Glutamatergic neuron (in vitro differentiated cells): ENCODE data around the gene SPPL2B. TPM values are rescaled to one million over a fixed set of nuclear protein-coding genes. Genes with fewer than 3 reads are reported as not detected.
A peak's percentile ranks its signal among the peaks of the same experiment; 100 is the strongest.
"Not testable (repeated sequence)": the region's sequence is repeated elsewhere in the genome, so short reads cannot be mapped to it uniquely, and the experiment has no call there.

Experiments
- DNase-seq: peaks from one replicate; pipeline ENCODE4 v3.0.0; 2022
- H3K27ac Mint-ChIP-seq: one replicate; pipeline ENCODE4 v1.8.0; 2020; ENCODE audit warnings: mild to moderate bottlenecking, mixed read lengths, inconsistent platforms; ENCODE audit not compliant: unreplicated experiment
- H3K27me3 Mint-ChIP-seq: one replicate; pipeline ENCODE4 v1.8.0; 2020; ENCODE audit warnings: mild to moderate bottlenecking, moderate library complexity, mixed read lengths, inconsistent platforms; ENCODE audit not compliant: unreplicated experiment
- H3K36me3 Mint-ChIP-seq: one replicate; pipeline ENCODE4 v1.8.0; 2020; ENCODE audit warnings: mild to moderate bottlenecking, mixed read lengths, inconsistent platforms; ENCODE audit not compliant: unreplicated experiment
- H3K4me1 Mint-ChIP-seq: one replicate; pipeline ENCODE4 v1.8.0; 2020; ENCODE audit warnings: mild to moderate bottlenecking, low read depth, mixed read lengths, inconsistent platforms; ENCODE audit not compliant: unreplicated experiment
- H3K4me3 Mint-ChIP-seq: one replicate; pipeline ENCODE4 v1.8.0; 2020; ENCODE audit warnings: mild to moderate bottlenecking, mixed read lengths, inconsistent platforms; ENCODE audit not compliant: unreplicated experiment
- H3K9me3 Mint-ChIP-seq: one replicate; pipeline ENCODE4 v1.8.0; 2020; ENCODE audit warnings: mild to moderate bottlenecking, moderate library complexity, mixed read lengths, inconsistent platforms; ENCODE audit not compliant: unreplicated experiment
- total RNA-seq: library from RNA; stranded (reverse); fragmentation: NEBNext Ultra II Directional; extraction: Animal tissue kit (Norgen Biotek cat#: 25700); gene quantifications from one replicate; pipeline ENCODE4 v1.2.1, GENCODE V29; 2021; ENCODE audit not compliant: unreplicated experiment
- TF ChIP-seq, protein P1 (sequence below): fragments of 200-600 bp; sonication (generic); IDR thresholded peaks from one replicate; pipeline ENCODE4 v1.5.0; 2021; ENCODE audit not compliant: partially characterized antibody, unreplicated experiment

Gene SPPL2B
- total RNA-seq, 1 donor from 2014 or later: 166 TPM

DNA sequence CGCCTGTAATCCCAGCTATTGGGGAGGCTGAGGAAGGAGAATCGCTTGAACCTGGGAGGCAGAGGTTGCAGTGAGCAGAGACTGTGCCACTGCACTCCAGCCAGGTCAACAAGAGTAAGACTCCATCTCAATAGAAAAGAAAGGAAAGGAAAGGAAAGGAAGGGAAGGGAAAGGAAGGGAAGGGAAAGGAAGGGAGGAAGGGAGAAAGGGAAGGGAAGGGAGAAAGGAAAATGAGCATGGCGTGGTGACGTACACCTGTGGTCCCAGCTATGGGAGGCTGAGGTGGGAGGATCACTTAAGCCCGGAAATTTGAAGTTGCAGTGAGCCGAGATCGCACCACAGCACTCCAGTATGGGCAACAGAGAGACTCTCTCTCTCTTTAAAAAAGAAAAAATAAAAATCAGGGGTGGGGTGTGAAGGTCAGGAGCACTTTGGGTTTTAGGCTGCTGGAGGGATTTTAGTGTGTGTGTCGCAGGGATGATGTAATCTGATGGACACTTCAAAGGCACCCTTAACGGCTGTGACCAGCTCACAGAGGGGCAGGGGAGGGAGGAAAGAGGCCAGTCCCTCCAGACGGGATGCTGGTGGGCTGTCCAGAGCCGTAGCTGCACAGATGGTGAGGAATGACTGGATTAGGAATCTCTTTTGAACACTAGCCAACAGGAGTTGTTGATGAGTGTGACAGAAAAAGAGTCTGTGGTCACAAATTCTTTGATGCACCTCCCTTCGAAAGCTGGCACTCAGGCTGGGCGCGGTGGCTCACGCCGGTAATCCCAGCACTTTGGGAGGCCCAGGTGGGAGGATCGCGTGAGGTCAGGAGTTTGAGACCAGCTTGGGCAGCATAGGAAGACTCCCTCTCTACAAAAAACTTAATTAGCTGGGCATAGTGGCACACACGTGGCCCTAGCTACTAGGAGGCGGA, 59.1 kb downstream of the SPPL2B start:
- no peak overlapping the region for H3K4me3 Mint-ChIP-seq
- peak overlapping the region; percentile 87 for H3K27ac Mint-ChIP-seq
- peaks cover 2% of the 10 kb centered on the region for H3K27me3 Mint-ChIP-seq
- H3K36me3 Mint-ChIP-seq: no peaks in the 10 kb centered on the region
- peaks cover 8% of the 10 kb centered on the region for H3K4me1 Mint-ChIP-seq
- peak; percentile 38 for DNase-seq
- peaks cover 3% of the 10 kb centered on the region for H3K9me3 Mint-ChIP-seq
- TF ChIP-seq, protein P1, sequence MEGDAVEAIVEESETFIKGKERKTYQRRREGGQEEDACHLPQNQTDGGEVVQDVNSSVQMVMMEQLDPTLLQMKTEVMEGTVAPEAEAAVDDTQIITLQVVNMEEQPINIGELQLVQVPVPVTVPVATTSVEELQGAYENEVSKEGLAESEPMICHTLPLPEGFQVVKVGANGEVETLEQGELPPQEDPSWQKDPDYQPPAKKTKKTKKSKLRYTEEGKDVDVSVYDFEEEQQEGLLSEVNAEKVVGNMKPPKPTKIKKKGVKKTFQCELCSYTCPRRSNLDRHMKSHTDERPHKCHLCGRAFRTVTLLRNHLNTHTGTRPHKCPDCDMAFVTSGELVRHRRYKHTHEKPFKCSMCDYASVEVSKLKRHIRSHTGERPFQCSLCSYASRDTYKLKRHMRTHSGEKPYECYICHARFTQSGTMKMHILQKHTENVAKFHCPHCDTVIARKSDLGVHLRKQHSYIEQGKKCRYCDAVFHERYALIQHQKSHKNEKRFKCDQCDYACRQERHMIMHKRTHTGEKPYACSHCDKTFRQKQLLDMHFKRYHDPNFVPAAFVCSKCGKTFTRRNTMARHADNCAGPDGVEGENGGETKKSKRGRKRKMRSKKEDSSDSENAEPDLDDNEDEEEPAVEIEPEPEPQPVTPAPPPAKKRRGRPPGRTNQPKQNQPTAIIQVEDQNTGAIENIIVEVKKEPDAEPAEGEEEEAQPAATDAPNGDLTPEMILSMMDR: no peak

GRCh38 chr19:2389594-2389993, 61.1 kb downstream of the SPPL2B start:
- no peak overlapping the region for H3K27ac Mint-ChIP-seq

DNA sequence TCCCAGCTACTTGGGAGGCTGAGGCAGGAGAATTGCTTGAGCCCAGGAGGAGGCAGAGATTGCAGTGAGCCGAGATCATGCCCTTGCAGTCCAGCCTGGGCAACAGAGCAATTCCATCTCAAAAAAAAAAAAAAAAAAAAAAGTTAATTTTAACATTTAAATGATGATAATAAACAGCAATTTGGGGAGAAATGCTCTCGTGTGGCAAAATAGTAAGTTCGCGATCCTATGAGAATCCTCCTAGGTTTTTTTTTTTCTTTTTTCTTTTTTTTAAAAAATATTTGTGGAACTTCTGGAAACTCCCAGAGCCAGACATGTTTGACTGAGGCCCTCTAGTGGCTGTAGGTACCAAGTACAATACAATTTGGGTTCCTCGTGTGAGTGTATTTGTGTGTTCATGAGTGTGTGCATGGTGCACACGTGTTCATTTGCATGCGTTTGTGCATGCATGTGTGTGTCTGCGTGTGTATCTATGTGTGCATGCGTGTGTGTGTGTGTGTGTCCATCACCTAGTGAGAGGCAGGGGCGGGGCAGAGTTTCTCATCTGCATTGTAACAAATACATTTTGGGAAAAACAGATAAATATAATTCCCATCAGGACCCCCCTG, 62.7 kb downstream of the SPPL2B start:
- H3K4me3 Mint-ChIP-seq: peak overlapping the region; percentile 10
- H3K9me3 Mint-ChIP-seq: peaks cover 3% of the 10 kb centered on the region
- no peak overlapping the region for H3K27ac Mint-ChIP-seq
- H3K4me1 Mint-ChIP-seq: peaks cover 8% of the 10 kb centered on the region
- H3K27me3 Mint-ChIP-seq: peaks cover 3% of the 10 kb centered on the region
- TF ChIP-seq, protein P1: peak; percentile 79
- H3K36me3 Mint-ChIP-seq: no peaks in the 10 kb centered on the region
- DNase-seq: no peak

More at GRCh38 chr19:2389594-2389993, 61.1 kb downstream of the SPPL2B start:
- peak overlapping the region; percentile 23 for H3K4me3 Mint-ChIP-seq
- peaks cover 3% of the 10 kb centered on the region for H3K9me3 Mint-ChIP-seq
- peaks cover 8% of the 10 kb centered on the region for H3K4me1 Mint-ChIP-seq
- DNase-seq: no peak
- TF ChIP-seq, protein P1: no peak
- H3K27me3 Mint-ChIP-seq: peaks cover 2% of the 10 kb centered on the region
- H3K36me3 Mint-ChIP-seq: no peaks in the 10 kb centered on the region

DNA sequence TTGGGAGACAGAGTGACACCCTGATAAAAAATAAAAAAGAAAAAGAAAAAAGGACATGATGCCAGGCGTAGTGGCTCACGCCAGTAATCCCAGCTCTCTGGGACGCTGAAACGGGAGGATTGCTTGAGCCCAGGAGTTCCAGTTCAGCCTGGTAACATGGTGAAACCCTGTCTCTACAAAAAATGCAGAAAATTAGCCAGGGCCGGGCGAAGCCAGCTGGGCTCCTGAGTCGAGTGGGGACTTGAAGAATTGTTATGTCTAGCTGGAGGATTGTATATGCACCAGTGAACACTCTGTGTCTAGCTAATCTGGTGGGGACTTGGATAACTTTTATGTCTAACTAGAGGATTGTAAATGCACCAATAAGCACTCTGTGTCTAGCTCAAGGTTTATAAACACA, 63.9 kb downstream of the SPPL2B start:
- DNase-seq: no peak
- no peaks in the 10 kb centered on the region for H3K36me3 Mint-ChIP-seq
- H3K9me3 Mint-ChIP-seq: peaks cover 3% of the 10 kb centered on the region
- H3K4me1 Mint-ChIP-seq: peaks cover 6% of the 10 kb centered on the region
- TF ChIP-seq, protein P1: no peak
- no peak overlapping the region for H3K4me3 Mint-ChIP-seq
- no peak overlapping the region for H3K27ac Mint-ChIP-seq
- H3K27me3 Mint-ChIP-seq: peaks cover 3% of the 10 kb centered on the region

- H3K27me3 Mint-ChIP-seq, H3K4me3 Mint-ChIP-seq, H3K4me1 Mint-ChIP-seq, DNase-seq, H3K9me3 Mint-ChIP-seq, H3K36me3 Mint-ChIP-seq: not testable (repeated sequence)
- H3K27ac Mint-ChIP-seq: peak overlapping the region; percentile 20
These were observed 64.4 kb downstream of the SPPL2B start for GRCh38 chr19:2392899-2393298.
